HG03457 (cell line): ENCODE results near the gene XBP1.
A peak's percentile ranks its signal among the peaks of the same experiment; 100 is the strongest.
"Not testable (repeated sequence)": the region's sequence is repeated elsewhere in the genome, so short reads cannot be mapped to it uniquely, and the experiment has no call there.

Experiments used
- ATAC-seq: cut with Tn5 transposase; IDR thresholded peaks from one replicate; pipeline ENCODE4 v1.9.1; 2021; ENCODE audit warnings: moderate number of reproducible peaks; ENCODE audit not compliant: unreplicated experiment

The XBP1 gene

DNA sequence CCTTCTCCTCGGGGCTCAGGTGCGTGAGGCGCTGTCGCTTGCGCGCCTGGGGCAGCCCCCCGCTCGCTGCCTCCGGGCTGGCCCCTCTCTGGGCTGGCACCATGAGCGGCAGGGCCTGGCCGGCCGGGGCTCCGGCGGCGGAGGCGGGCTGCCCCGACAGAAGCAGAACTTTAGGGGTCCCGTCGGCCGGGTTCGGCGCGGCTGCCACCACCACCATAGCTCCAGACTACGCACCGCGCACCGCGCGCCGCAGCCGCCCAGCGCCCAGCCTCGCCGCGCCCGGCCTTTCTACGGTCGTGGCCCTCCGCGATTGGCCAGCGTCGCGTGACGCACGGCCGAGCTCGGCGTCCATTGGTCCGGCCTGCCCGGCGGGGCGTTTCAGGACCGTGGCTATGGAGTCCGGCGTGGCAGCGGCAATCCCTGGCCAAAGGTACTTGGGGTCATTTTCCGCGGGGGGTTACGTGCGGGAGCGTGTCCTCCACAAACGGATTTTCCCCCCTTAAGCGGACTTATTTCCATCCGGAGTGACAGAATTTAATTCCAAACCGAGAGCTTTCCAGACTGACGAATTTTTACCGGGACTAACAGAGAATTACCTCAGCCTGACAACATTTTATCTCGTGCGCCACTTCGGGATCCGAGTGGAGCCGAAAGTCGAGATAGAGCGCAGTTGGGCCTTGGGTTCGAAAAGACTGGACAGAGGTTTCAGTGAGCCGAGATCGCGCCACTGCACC, at the start of gene XBP1:
TSS of gene XBP1 (minus strand) at position 262 of the 734 bp plus-strand sequence.
- peak; percentile 67 for ATAC-seq

DNA sequence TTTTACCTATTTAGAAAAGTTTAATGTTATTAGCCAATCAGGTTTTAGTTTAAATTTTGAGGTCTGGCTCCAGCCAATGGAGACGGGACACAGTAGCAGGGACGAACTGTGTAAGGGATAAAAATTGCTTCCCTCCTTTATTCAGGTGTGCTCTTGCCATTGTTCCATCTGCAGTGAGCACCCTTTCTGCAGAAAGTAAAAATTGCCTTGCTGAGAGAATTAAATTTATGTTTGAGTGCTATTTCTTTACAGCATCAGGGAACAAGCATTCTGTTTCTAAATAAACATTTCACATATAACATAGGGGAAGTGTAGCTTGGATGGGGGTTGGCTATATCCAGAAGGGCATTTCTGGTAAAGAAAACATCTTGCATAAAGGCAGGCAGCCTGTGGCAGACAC, 46.6 kb upstream of the XBP1 start:
- no peak for ATAC-seq

DNA sequence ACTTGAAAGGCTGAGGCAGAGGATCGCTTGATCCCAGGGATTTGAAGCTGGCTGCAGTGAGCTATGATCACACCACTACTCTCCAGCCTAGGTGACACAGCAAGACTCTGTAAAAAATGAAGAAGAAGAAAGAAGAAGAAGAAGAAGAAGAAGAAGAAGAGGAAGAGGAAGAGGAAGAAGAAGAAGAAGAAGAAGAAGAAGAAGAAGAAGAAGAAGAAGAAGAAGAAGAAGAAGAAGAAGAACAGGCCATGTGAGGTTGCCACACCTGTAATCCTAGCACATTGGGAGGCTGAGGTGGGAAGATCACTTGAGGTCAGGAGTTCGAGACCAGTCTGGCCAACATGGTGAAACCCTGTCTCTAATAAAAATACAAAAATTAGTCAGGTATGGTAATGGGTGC, 43.9 kb upstream of the XBP1 start:
- not testable (repeated sequence) for ATAC-seq

DNA sequence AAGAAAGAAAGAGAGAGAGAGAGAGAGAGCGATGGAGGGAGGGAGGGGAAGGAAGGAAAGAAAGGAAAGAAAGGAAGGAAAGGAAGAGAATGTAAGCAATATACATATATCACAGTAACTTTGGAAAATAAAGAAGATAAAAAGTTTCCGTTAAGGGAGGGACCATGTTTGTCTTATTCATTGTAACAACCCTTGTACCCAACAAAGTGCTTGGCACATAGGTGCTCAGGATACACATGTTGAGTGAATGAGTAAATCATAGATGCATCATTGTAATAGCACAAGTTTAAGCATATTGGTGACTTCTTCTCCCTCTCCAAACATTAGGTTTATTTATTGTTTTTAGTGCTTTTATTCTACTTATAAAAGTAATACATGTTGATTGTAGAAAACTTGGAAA, 43.3 kb upstream of the XBP1 start:
- no peak for ATAC-seq

DNA sequence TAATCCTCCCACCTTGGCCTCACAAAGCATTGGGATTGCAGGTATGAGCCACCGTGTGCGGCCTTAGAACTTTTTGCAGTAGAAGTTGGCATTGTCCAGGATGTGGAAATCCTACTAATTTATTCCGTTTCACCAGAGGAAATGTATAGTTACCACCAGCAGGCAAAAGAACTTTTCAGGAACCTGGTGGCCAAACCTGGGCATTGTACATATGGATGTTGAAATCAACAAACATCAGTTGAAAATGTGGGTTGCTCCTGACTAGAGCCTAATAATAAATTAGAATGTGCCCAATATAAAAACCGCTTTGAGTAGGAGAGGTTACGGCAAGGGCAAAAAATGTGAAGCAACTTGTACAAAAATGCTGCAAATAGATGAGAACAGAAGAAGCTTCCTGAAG, 40.7 kb upstream of the XBP1 start:
- ATAC-seq: no peak

DNA sequence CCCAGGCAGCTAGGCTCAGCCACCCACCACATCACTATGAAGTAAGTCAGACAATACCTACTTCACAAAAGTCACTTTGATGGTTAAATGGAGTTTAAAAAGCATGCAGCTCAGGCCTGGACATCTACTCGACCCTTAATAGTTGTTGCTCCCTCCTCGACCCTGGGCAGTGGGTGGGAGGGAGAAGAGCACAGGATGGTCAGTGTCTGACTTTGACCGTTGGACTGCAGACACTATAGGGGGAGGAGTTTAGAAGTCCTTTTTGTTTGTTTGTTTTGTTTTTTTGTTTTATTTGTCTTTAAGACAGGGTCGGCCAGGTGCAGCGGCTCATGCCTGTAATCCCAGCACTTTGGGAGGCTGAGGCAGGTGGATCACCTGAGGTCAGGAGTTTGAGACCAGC, 38.6 kb upstream of the XBP1 start:
- no peak for ATAC-seq

DNA sequence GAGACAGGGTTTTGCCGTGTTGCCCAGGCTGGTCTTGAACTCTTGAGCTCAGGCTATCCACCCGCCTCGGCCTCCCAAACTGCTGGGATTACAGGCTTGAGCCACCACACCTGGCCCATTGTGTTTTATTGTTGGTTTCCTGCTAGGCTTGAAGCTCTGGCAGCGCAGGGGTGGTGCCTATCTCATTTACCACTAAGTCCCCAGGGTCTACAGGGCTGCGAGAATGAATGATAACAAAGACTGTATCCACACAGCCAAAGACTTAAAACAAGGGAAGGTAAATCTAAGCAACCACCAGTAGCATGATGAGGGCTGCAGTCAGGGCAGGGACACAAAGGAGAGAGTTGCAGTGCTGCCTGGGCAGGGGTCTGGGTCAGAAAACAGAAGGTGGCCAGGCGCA, 37.3 kb upstream of the XBP1 start:
- ATAC-seq: no peak

DNA sequence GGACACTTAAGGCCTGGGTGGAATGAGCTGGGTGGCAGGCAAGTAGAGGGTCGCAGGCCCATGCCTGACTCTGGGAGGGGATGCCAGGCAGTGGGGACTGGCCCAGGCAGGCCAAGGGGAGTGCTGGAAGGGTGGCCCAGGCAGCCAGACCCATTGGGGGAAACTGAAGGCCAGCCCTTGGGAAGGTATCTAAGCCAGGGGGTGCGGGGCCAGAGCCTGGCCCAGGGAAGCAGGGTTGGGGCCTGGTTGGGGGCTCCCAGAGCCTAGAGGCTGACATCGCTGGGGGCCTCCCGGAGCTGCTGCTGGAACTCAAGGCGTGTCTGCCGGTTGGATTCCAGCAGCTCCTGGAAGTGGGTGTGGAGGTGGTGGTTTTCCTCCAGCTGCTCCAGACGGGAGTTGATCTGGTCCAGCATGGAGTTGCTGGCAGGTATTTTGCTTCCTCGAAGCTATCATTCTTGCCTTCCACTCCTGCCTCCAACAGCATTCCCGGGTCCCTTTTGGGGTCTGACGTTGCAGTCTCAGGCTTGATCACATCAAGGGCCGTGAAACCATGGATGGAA, 35.3 kb upstream of the XBP1 start:
- ATAC-seq: no peak

DNA sequence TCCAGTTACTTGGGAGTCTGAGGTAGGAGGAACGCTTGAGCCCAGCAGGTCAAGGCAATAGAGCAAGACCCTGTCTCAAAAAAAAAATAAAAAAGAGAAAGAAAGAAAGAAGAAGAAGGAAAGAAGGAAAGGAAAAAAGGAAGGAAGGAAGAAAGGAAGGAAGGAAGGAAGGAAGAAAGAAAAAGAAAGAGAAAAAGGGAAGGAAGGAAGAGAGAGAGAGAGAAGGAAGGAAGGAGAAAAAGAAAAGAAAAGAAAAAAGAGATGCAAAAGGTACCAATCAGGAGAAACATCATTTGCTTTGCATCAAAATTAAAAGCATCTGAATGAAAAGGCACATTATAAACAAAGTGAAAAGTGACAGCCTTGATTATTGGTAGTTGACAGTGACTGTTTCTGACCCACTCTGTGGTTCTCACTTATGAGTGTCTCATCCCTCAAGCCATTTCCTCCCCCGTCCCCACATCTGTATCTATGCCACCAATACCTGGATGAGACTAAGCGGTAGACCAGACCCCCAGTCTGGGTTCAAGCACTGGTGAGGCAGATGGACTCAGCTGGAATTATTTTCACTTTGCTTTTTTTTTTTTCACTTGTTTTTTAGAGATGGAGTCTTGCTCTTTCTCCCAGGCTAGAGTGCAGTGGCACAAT, 33.0 kb upstream of the XBP1 start:
- no peak for ATAC-seq

DNA sequence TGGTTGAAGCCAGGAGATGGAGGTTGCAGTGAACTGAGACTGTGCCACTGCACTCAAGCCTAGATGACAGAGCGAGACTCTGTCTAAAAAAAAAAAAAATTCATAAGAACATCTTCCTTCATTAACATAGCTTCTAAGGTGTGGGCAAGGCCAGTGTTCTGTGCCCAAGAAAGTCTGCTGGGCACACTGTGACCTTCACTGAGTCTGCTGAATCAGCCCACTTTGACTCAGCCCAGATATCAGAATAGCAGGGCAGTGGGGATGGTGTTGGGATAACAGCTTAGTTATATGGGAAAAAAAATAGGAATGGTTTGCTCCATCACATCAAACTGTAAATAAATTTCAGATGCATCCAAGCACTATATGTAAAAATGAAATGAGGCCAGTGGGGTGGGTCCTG, 32.4 kb upstream of the XBP1 start:
- ATAC-seq: no peak

DNA sequence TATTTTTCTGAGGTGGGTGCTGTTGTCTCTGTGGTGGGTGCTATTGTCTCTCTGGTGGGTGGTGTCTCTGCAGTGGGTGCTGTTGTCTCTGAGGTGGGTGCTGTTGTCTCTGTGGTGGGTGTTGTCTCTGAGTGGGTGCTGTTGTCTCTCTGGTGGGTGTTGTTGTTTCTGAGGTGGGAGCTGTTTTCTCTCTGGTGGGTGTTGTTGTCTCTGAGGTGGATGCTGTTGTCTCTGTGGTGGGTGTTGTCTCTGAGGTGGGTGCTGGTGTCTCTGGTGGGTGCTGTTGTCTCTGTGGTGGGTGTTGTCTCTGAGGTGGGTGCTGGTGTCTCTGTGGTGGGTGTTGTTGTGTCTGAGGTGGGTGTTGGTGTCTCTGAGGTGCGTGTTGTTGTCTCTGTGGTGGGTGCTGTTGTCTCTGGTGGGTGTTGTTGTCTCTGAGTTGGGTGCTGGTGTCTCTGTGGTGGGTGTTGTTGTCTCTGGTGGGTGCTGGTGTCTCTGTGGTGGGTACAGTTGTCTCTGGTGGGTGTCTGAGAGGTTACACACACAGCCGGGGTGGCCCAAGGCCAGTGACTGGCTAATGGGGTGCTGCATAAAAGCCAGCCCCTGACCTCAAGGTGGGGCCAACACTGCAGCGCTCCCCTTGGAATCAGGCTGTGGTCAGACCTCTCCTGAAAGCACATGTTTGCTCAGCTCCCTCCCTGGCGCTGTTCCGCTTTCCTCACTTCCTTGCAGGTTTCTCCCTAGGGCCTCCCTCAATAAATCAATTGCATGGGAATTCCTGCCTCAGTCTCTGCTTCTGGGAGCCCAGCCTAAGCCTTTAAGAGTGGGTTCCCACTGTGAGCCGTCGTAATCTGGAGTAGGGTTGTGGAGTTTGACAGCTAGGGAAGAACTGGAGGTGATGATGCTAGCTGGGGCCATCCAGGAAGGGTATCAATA, 31.0 kb upstream of the XBP1 start:
- ATAC-seq: no peak

DNA sequence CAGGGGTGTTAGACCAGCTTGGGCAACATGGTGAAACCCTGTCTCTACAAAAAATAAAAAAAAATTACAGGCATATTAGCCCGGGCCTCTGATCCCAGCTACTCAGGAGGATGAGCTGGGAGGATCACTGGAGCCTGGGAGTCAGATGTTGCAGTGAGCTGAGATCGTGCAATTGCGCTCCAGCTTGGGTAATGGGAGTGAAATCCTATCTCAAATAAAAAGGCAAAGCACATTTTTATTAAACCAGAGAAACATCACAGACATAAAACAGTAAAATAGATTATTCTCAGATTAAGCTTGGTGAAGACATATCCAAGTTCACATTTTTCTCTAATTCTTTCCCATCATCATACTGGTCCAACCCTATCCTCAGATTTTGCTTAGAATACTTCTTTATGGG, 30.1 kb upstream of the XBP1 start:
- no peak for ATAC-seq

DNA sequence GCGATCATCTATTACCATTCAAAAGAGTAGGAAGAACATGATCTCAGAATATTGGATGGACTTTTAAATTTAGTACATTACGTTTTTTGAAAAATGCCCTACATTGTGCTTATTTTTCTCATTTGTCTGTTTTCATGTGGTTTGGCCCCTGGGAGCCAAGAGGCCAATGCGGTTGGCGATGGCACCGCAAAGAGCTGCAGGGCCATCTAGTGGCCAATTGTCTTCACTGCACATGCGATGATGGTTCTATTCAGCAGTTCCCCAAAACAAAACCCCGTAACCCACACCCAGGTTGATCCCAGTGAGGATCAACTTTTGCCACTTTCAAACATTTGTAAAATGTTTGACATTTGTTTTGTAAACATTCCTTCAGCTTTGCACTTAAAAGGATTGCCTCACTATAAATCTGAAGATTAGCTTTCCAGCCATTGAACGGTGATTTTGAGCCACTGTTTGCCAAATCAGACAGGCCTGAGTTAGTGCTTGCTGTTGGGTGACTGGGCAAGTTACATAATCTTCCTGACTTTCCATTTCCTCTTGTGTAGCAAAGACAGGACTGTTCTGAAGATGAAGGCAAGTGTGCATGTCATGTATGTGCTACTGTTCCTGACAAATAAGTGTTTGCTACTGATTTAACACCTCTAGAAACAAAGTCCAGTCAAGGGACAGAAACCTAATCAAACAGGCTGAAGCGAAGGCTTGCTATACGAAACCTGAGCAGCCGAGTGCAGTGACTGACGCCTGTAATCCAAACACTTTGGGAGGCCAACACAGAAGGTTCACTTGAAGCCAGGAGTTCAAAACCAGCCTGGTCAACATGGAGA, 29.2 kb upstream of the XBP1 start:
- no peak for ATAC-seq

DNA sequence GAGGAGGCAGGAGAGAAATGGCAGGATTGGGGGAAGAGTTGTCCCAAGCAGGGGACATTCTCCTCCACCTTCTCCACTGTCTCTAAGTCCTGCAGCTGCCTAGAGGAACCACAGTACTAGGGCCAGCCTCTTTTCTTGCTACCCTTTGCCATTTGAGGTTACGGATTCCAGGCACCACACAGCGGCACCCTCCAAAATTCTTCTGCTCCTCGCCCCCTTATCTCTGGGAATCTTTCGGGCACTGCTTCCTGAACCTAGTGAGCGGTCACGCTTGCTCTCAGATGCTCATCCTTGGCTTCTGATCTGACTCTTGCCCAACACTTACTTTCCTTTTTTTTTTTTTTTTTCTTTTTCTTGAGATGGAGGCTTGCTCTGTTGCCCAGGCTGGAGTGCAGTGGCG, 26.6 kb upstream of the XBP1 start:
- no peak for ATAC-seq

DNA sequence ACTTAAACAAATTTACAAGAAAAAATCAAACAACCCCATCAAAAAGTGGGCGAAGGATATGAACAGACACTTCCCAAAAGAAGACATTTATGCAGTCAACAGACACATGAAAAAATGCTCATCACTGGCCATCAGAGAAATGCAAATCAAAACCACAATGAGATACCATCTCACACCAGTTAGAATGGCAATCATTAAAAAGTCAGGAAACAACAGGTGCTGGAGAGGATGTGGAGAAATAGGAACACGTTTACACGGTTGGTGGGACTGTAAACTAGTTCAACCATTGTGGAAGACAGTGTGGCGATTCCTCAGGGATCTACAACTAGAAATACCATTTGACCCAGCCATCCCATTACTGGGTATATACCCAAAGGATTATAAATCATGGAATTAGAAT, 26.1 kb upstream of the XBP1 start:
- ATAC-seq: not testable (repeated sequence)

DNA sequence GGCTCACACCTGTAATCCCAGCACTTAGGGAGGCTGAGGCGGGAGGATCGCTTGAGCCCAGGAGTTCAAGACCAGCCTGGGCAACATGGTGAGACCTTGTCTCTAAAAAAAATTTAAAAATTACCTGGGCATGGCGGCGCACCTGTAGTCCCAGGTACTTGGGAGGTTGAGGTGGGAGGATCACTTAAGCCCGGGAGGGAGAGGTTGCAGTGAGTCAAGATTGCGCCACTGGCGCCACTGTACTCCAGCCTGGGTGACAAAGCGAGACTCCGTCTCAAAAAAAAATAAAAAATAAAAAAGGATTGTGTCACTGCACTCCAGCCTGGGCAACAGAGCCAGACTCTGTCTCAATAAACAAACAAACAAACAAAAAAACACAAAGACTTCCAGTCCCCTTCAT, 24.1 kb upstream of the XBP1 start:
- not testable (repeated sequence) for ATAC-seq

DNA sequence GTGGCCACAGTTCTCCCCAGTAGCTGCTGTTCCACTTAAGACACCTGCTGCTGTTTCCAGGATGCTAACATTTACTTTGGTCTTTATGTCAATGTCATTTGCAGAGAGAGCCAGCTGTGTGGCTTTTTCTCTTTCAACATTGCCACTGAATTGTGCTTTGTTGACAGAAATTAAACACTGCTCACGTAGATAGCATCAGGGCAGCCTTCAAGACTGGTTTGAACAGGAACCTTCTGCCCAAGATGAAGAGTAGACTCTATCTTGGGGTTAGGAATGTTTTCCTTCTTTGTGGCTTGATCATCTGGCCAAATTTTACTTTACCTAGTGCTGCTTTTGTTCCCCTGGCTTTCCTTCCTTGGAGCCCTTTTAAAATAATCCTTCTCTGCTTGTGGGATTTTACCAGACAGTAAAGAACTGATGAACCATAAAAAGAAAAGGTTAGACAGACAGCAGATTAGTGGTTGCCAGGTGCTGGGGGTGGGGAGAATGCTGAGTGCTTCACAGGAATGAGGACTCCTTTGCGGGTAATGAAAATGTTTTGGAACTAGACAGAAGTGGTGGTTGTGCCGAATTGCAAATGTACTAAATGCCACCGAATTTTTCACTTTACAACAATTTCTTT, 22.7 kb upstream of the XBP1 start:
- no peak for ATAC-seq

DNA sequence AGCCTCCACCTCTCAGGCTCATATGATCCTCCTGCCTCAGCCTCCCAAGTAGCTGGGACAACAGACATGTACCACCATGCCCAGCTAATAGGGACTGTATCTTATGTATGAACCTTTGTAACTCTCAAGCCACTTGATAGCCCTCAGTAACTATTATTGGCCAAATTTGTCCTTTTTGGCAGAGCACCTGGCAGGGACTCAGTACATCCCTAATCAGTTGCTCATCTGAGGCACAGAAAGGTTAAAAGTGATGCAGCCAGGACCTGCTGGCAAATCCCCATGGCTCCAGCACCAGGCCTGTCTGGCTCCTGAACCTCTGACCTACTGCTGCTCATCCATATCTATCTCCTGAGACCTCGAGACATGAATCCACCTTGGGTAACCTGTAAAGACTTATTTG, 21.1 kb upstream of the XBP1 start:
- ATAC-seq: no peak

DNA sequence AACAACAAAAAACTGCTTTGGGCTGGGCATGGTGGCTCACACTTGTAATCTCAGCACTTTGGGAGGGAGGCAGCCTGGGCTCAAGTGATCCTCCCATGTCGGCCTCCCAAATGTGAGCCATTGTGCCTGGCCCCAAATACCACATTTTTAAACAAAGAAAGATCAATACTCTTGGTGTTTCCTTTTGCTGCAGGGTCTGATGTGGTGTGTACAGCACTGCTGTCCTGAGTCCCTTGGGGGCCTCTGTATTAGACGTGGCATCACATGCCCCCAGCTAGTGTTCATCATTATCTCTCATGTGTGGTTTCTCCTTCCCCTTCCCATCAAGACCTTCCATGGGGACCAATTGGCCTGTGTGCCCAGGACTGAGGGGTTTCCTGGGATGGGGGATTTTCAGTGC, 20.5 kb upstream of the XBP1 start:
- ATAC-seq: no peak
